ENCODE data around the gene AP2B1.
A peak's percentile ranks its signal among the peaks of the same experiment; 100 is the strongest.

The AP2B1 gene

GRCh38 chr17:35708951-35709350 is 121.8 kb downstream of the AP2B1 start:
- WGBS, 2 donors (ENCODE audit: extremely low coverage in 2 of 2, insufficient read length in 2 of 2, insufficient replicate concordance in 1 of 2): no CpG with 5 or more reads among the region's 3 CpGs
- no peak overlapping the region for H2AFZ ChIP-seq (ENCODE audit: low read length)
- no peaks in the 10 kb centered on the region for H3K9me3 ChIP-seq (replicated peaks in 1 of 2; ENCODE audit: control insufficient read depth in 2 of 2, insufficient read depth in 1 of 2, low read depth in 1 of 2, low read length in 2 of 2)
- H2BK5ac ChIP-seq (ENCODE audit: low read length): no peak overlapping the region
- no peak overlapping the region for H2AK5ac ChIP-seq (ENCODE audit: low read depth, low read length)
- no peak overlapping the region for H3K4me3 ChIP-seq (ENCODE audit: low read length in 2 of 2)
- no peak for DNase-seq (ENCODE audit: low spot score)
- H4K8ac ChIP-seq (ENCODE audit: low read depth, low read length): no peak overlapping the region
- H3K27ac ChIP-seq (replicated peaks; ENCODE audit: low read length): no peak overlapping the region
- no peak overlapping the region for H3K4me2 ChIP-seq (ENCODE audit: insufficient read depth, low read length, poor library complexity, severe bottlenecking)
- H3K79me1 ChIP-seq (ENCODE audit: low read depth, low read length): no peaks in the 10 kb centered on the region
- no peak overlapping the region for H2BK120ac ChIP-seq (ENCODE audit: low read depth, low read length)
- H3K23ac ChIP-seq (ENCODE audit: low read depth, low read length, poor library complexity): no peak overlapping the region
- H2BK15ac ChIP-seq (ENCODE audit: low read length): no peak overlapping the region
- no peak overlapping the region for H4K91ac ChIP-seq (ENCODE audit: low read depth, low read length, poor library complexity)
- H3K36me3 ChIP-seq (replicated peaks in 1 of 2; ENCODE audit: control insufficient read depth in 2 of 2, insufficient read depth in 2 of 2, low read length in 2 of 2): peaks cover 2 to 50% of the 10 kb centered on the region in 2 donors
- H3K9ac ChIP-seq (ENCODE audit: low read depth, low read length, poor library complexity): no peak overlapping the region
- H3K4me1 ChIP-seq (ENCODE audit: control insufficient read depth in 2 of 2, insufficient read depth in 1 of 2, low read depth in 1 of 2, low read length in 2 of 2): peaks cover 7% of the 10 kb centered on the region in 2 donors
- no peaks in the 10 kb centered on the region for H3K27me3 ChIP-seq (ENCODE audit: control insufficient read depth in 3 of 3, insufficient read depth in 3 of 3, low read depth in 1 of 3, low read length in 3 of 3)
- H3K4ac ChIP-seq (ENCODE audit: low read length): no peak overlapping the region
- no peak overlapping the region for H3K18ac ChIP-seq (ENCODE audit: low read length)
- no peak overlapping the region for H3K14ac ChIP-seq (ENCODE audit: low read length)
- no peak overlapping the region for H2BK12ac ChIP-seq (ENCODE audit: low read length)

- Histone ChIP-seq H3K36me3 (replicated peaks in 1 of 2; ENCODE audit: control insufficient read depth in 2 of 2, insufficient read depth in 2 of 2, low read length in 2 of 2) (peaks cover 2 to 50% of the 10 kb centered on the region in 2 donors), H4K91ac (ENCODE audit: low read depth, low read length, poor library complexity) (no peak overlapping the region), H3K18ac (ENCODE audit: low read length) (no peak overlapping the region), H3K4me3 (ENCODE audit: low read length in 2 of 2) (no peak overlapping the region), H2BK5ac (ENCODE audit: low read length) (no peak overlapping the region), H3K27ac (replicated peaks; ENCODE audit: low read length) (no peak overlapping the region), H3K9ac (ENCODE audit: low read depth, low read length, poor library complexity) (no peak overlapping the region), H2AFZ (ENCODE audit: low read length) (no peak overlapping the region), H2BK120ac (ENCODE audit: low read depth, low read length) (no peak overlapping the region), H3K23ac (ENCODE audit: low read depth, low read length, poor library complexity) (no peak overlapping the region), H3K9me3 (replicated peaks in 1 of 2; ENCODE audit: control insufficient read depth in 2 of 2, insufficient read depth in 1 of 2, low read depth in 1 of 2, low read length in 2 of 2) (no peaks in the 10 kb centered on the region), H3K4me2 (ENCODE audit: insufficient read depth, low read length, poor library complexity, severe bottlenecking) (no peak overlapping the region), H2BK15ac (ENCODE audit: low read length) (no peak overlapping the region), H4K8ac (ENCODE audit: low read depth, low read length) (no peak overlapping the region), H3K79me1 (ENCODE audit: low read depth, low read length) (no peaks in the 10 kb centered on the region), H3K27me3 (ENCODE audit: control insufficient read depth in 3 of 3, insufficient read depth in 3 of 3, low read depth in 1 of 3, low read length in 3 of 3) (no peaks in the 10 kb centered on the region), H3K4me1 (ENCODE audit: control insufficient read depth in 2 of 2, insufficient read depth in 1 of 2, low read depth in 1 of 2, low read length in 2 of 2) (peaks cover 7 to 11% of the 10 kb centered on the region in 2 donors), H3K14ac (ENCODE audit: low read length) (no peak overlapping the region), H2BK12ac (ENCODE audit: low read length) (no peak overlapping the region), H3K4ac (ENCODE audit: low read length) (no peak overlapping the region), H2AK5ac (ENCODE audit: low read depth, low read length) (no peak overlapping the region)
- DNase-seq (ENCODE audit: low spot score): no peak
- WGBS, 2 donors (ENCODE audit: extremely low coverage in 2 of 2, insufficient read length in 2 of 2, insufficient replicate concordance in 1 of 2): no CpG with 5 or more reads among the region's 3 CpGs
Observed at GRCh38 chr17:35709874-35710273, 122.8 kb downstream of the AP2B1 start.

- no peak overlapping the region for H3K4me3 ChIP-seq (ENCODE audit: low read length in 2 of 2)
Observed at GRCh38 chr17:35710950-35711349, 123.8 kb downstream of the AP2B1 start.

GRCh38 chr17:35713069-35713728 is 126.1 kb downstream of the AP2B1 start:
- WGBS, 2 donors (ENCODE audit: extremely low coverage in 2 of 2, insufficient read length in 2 of 2, insufficient replicate concordance in 1 of 2): no CpG with 5 or more reads among the region's 7 CpGs
- Histone ChIP-seq H2BK12ac (ENCODE audit: low read length) (no peak overlapping the region), H3K4ac (ENCODE audit: low read length) (no peak overlapping the region), H3K4me3 (ENCODE audit: low read length in 2 of 2) (no peak overlapping the region), H2BK120ac (ENCODE audit: low read depth, low read length) (no peak overlapping the region), H3K23ac (ENCODE audit: low read depth, low read length, poor library complexity) (no peak overlapping the region), H3K27me3 (ENCODE audit: control insufficient read depth in 3 of 3, insufficient read depth in 3 of 3, low read depth in 1 of 3, low read length in 3 of 3) (no peaks in the 10 kb centered on the region), H3K27ac (replicated peaks; ENCODE audit: low read length) (no peak overlapping the region), H4K91ac (ENCODE audit: low read depth, low read length, poor library complexity) (no peak overlapping the region), H2AK5ac (ENCODE audit: low read depth, low read length) (no peak overlapping the region), H3K18ac (ENCODE audit: low read length) (no peak overlapping the region), H3K4me2 (ENCODE audit: insufficient read depth, low read length, poor library complexity, severe bottlenecking) (no peak overlapping the region), H3K79me1 (ENCODE audit: low read depth, low read length) (no peaks in the 10 kb centered on the region), H3K4me1 (ENCODE audit: control insufficient read depth in 2 of 2, insufficient read depth in 1 of 2, low read depth in 1 of 2, low read length in 2 of 2) (peaks cover 11 to 19% of the 10 kb centered on the region in 2 donors), H4K8ac (ENCODE audit: low read depth, low read length) (no peak overlapping the region), H3K36me3 (replicated peaks in 1 of 2; ENCODE audit: control insufficient read depth in 2 of 2, insufficient read depth in 2 of 2, low read length in 2 of 2) (peaks cover 8 to 65% of the 10 kb centered on the region in 2 donors), H2BK5ac (ENCODE audit: low read length) (no peak overlapping the region), H2BK15ac (ENCODE audit: low read length) (no peak overlapping the region), H3K9ac (ENCODE audit: low read depth, low read length, poor library complexity) (no peak overlapping the region), H2AFZ (ENCODE audit: low read length) (no peak overlapping the region), H3K9me3 (replicated peaks in 1 of 2; ENCODE audit: control insufficient read depth in 2 of 2, insufficient read depth in 1 of 2, low read depth in 1 of 2, low read length in 2 of 2) (no peaks in the 10 kb centered on the region), H3K14ac (ENCODE audit: low read length) (no peak overlapping the region)
- DNase-seq (ENCODE audit: low spot score): no peak

More at GRCh38 chr17:35710950-35711349, 123.8 kb downstream of the AP2B1 start:
- H3K14ac ChIP-seq (ENCODE audit: low read length): no peak overlapping the region
- no peak for DNase-seq (ENCODE audit: low spot score)
- H3K27me3 ChIP-seq (ENCODE audit: control insufficient read depth in 3 of 3, insufficient read depth in 3 of 3, low read depth in 1 of 3, low read length in 3 of 3): no peaks in the 10 kb centered on the region
- H2BK15ac ChIP-seq (ENCODE audit: low read length): no peak overlapping the region
- H3K18ac ChIP-seq (ENCODE audit: low read length): no peak overlapping the region
- no peak overlapping the region for H2AK5ac ChIP-seq (ENCODE audit: low read depth, low read length)
- H3K9me3 ChIP-seq (replicated peaks in 1 of 2; ENCODE audit: control insufficient read depth in 2 of 2, insufficient read depth in 1 of 2, low read depth in 1 of 2, low read length in 2 of 2): no peaks in the 10 kb centered on the region
- no peak overlapping the region for H2BK5ac ChIP-seq (ENCODE audit: low read length)
- no peak overlapping the region for H2AFZ ChIP-seq (ENCODE audit: low read length)
- no peak overlapping the region for H3K4me2 ChIP-seq (ENCODE audit: insufficient read depth, low read length, poor library complexity, severe bottlenecking)
- H4K8ac ChIP-seq (ENCODE audit: low read depth, low read length): no peak overlapping the region
- no peak overlapping the region for H3K4ac ChIP-seq (ENCODE audit: low read length)
- no CpG with 5 or more reads among the region's 2 CpGs for WGBS, 2 donors (ENCODE audit: extremely low coverage in 2 of 2, insufficient read length in 2 of 2, insufficient replicate concordance in 1 of 2)
- H3K23ac ChIP-seq (ENCODE audit: low read depth, low read length, poor library complexity): no peak overlapping the region
- H3K36me3 ChIP-seq (replicated peaks in 1 of 2; ENCODE audit: control insufficient read depth in 2 of 2, insufficient read depth in 2 of 2, low read length in 2 of 2): peaks cover 2 to 50% of the 10 kb centered on the region in 2 donors
- H2BK120ac ChIP-seq (ENCODE audit: low read depth, low read length): no peak overlapping the region
- no peak overlapping the region for H2BK12ac ChIP-seq (ENCODE audit: low read length)
- H3K9ac ChIP-seq (ENCODE audit: low read depth, low read length, poor library complexity): no peak overlapping the region
- H3K27ac ChIP-seq (replicated peaks; ENCODE audit: low read length): peak overlapping the region; percentile 0
- H3K79me1 ChIP-seq (ENCODE audit: low read depth, low read length): no peaks in the 10 kb centered on the region
- H4K91ac ChIP-seq (ENCODE audit: low read depth, low read length, poor library complexity): no peak overlapping the region
- peaks cover 11 to 19% of the 10 kb centered on the region in 2 donors for H3K4me1 ChIP-seq (ENCODE audit: control insufficient read depth in 2 of 2, insufficient read depth in 1 of 2, low read depth in 1 of 2, low read length in 2 of 2)
